ENCODE measurements around the gene CRELD1. TPM values are rescaled to one million over a fixed set of nuclear protein-coding genes. Genes with fewer than 3 reads are reported as not detected.

Gene CRELD1
- total RNA-seq, 1 experiment from 2014 or later: 13.4 TPM

GRCh38 chr3:9915254-9916141, 18.1 kb upstream of the CRELD1 start:
- Mint-ChIP-seq H3K27me3 (ENCODE audit: insufficient read depth, unreplicated experiment) (no peaks in the 10 kb centered on the region), H3K36me3 (ENCODE audit: insufficient read depth, unreplicated experiment) (peaks cover 4% of the 10 kb centered on the region), H3K4me3 (ENCODE audit: unreplicated experiment) (no peak overlapping the region), H3K27ac (ENCODE audit: low read depth, unreplicated experiment) (no peak overlapping the region), H3K9me3 (ENCODE audit: unreplicated experiment) (no peaks in the 10 kb centered on the region), H3K4me1 (ENCODE audit: insufficient read depth, unreplicated experiment) (peaks cover 21% of the 10 kb centered on the region)
- no peak for DNase-seq (ENCODE audit: unreplicated experiment)
- TF ChIP-seq CTCF (IDR thresholded peaks at IDR 0.05; ENCODE audit: unreplicated experiment): no peak
- BruUV-seq (replicated peaks): no TSS peak
- ChIA-PET POLR2A (interaction anchor here (0.7 to 8.4 kb wide), 5 partner anchors 13 to 65 kb away, joined by 3 to 98 read pairs (median 49); partner anchors contain the start of genes CRELD1 and IL17RE), CTCF (interaction anchor here (0.6 to 0.7 kb wide), 2 partner anchors 69 to 221 kb away, joined by 3 read pairs; no protein-coding TSS in a partner anchor)
- intact Hi-C loops (cut with micrococcal nuclease): no loop called here

DNA sequence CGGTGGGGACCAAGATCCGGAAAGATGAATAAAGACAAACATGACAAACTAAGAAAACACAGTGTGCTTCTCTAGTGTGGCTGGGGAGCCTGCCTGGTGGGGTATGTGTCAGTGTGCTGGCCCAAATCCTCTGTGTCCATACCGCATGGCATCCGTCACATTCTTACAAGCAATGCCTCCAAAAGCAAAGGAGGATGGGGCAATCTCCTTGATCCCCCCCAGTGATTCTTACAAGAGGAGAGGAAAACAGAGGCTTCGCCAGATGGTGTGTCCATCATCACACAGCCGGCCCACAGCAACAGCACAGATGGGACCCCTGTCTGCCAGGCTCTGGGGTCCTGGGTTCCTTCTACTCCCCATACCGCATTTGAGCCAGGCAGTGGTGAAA, 17.3 kb upstream of the CRELD1 start:
- Mint-ChIP-seq H3K27ac (ENCODE audit: low read depth, unreplicated experiment) (peak overlapping the region; percentile 90), H3K4me1 (ENCODE audit: insufficient read depth, unreplicated experiment) (peaks cover 21% of the 10 kb centered on the region), H3K36me3 (ENCODE audit: insufficient read depth, unreplicated experiment) (peaks cover 4% of the 10 kb centered on the region), H3K4me3 (ENCODE audit: unreplicated experiment) (peak overlapping the region; percentile 76), H3K9me3 (ENCODE audit: unreplicated experiment) (no peaks in the 10 kb centered on the region), H3K27me3 (ENCODE audit: insufficient read depth, unreplicated experiment) (no peaks in the 10 kb centered on the region)
- BruUV-seq (replicated peaks): TSS peak; percentile 34
- CTCF ChIA-PET: interaction anchor here (1.0 to 1.6 kb wide), 4 partner anchors 15 to 65 kb away, joined by 3 to 7 read pairs (median 5); partner anchors contain the start of gene CRELD1
- TF ChIP-seq CTCF (IDR thresholded peaks at IDR 0.05; ENCODE audit: unreplicated experiment): no peak
- POLR2A ChIA-PET: interaction anchor here (0.7 to 8.4 kb wide), 17 partner anchors 8 to 123 kb away, joined by 3 to 98 read pairs (median 5); partner anchors contain the start of genes ARPC4, CRELD1, IL17RE and PRRT3
- no peak for DNase-seq (ENCODE audit: unreplicated experiment)
- intact Hi-C loops (cut with micrococcal nuclease): no loop called here

DNA sequence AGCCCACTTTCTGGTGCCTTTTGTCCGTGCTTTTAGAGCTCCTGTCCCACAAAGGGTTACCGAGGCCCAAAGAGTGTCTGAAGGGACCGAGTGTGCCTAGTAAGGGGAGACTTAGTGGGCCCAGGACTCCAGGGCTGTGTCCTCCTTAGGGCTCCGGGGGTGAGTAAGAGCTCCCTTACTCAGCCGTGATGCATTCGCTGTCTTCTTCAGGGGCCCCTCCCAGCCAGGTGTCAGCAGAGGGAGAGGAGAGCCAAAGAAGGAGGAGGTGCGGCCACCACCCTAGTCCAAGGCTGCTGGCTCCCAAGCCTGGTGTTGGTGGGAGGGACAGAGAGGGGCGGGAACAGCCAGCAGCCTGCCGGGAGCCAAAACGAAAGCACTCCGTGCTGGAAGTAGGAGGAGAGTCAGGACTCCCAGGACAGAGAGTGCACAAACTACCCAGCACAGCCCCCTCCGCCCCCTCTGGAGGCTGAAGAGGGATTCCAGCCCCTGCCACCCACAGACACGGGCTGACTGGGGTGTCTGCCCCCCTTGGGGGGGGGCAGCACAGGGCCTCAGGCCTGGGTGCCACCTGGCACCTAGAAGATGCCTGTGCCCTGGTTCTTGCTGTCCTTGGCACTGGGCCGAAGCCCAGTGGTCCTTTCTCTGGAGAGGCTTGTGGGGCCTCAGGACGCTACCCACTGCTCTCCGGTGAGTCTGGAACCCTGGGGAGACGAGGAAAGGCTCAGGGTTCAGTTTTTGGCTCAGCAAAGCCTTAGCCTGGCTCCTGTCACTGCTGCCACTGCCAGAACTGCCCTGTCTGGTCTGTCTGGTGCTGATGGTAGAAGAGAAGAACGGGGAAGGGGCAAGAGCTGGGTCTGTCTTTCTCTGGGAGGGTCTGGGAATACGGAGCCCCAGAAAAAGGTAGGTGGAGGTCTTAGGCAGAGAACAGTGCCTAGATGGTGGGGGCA, 16.6 kb upstream of the CRELD1 start, which contains the start of gene IL17RC:
IL17RC (plus strand) TSS at position 365 of the 947 bp plus-strand sequence; CDS start at position 583, 218 bp downstream.
- BruUV-seq (replicated peaks): TSS peak; percentile 57
- TF ChIP-seq CTCF (IDR thresholded peaks at IDR 0.05; ENCODE audit: unreplicated experiment): no peak
- H3K4me3 Mint-ChIP-seq (ENCODE audit: unreplicated experiment): peak within 1 kb of the TSS; percentile 76
- peak within 1 kb of the TSS; percentile 90 for H3K27ac Mint-ChIP-seq (ENCODE audit: low read depth, unreplicated experiment)
- H3K9me3 Mint-ChIP-seq (ENCODE audit: unreplicated experiment): no peaks in the 10 kb centered on the region
- intact Hi-C loops (cut with micrococcal nuclease): loop anchor here (1.0 kb wide), 1 partner anchor 69 kb away; no protein-coding TSS in a partner anchor
- peaks cover 10% of the 10 kb centered on the region for H3K36me3 Mint-ChIP-seq (ENCODE audit: insufficient read depth, unreplicated experiment)
- POLR2A ChIA-PET: interaction anchor here (0.7 to 8.4 kb wide), 18 partner anchors 9 to 124 kb away, joined by 3 to 98 read pairs (median 5); partner anchors contain the start of genes ARPC4, CRELD1, IL17RE and PRRT3
- DNase-seq (ENCODE audit: unreplicated experiment): peak; percentile 97
- H3K27me3 Mint-ChIP-seq (ENCODE audit: insufficient read depth, unreplicated experiment): no peaks in the 10 kb centered on the region
- H3K4me1 Mint-ChIP-seq (ENCODE audit: insufficient read depth, unreplicated experiment): peaks cover 20% of the 10 kb centered on the region
- CTCF ChIA-PET: interaction anchor here (0.6 to 1.6 kb wide), 8 partner anchors 14 to 236 kb away, joined by 3 to 7 read pairs (median 4); partner anchors contain the start of genes CRELD1 and IL17RE

Measured in MCF 10A (cell line).